ENCODE data around the gene RGS9.
"Not testable (repeated sequence)": the region's sequence is repeated elsewhere in the genome, so short reads cannot be mapped to it uniquely, and the experiment has no call there.

Gene RGS9

DNA sequence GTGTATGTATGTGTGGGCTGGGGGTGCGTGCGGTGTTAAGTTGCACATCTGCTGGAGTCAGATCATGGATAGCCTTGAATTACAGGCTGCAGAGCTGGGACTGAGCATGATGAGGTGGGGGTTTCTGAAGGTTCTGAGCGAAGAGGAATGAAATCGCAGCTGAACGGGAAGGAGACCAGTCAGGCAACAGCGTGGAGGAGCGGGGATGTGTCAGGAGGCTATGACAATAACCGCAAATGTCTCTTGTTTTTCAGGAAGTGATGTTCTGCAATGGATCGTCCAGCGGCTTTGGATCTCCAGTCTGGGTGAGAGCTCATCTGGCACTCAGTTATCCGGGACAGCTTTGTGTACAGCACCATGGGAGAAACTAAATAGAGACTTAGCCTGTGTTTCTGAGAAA lies 20.9 kb downstream of the RGS9 start:
- no peak for DNase-seq

DNA sequence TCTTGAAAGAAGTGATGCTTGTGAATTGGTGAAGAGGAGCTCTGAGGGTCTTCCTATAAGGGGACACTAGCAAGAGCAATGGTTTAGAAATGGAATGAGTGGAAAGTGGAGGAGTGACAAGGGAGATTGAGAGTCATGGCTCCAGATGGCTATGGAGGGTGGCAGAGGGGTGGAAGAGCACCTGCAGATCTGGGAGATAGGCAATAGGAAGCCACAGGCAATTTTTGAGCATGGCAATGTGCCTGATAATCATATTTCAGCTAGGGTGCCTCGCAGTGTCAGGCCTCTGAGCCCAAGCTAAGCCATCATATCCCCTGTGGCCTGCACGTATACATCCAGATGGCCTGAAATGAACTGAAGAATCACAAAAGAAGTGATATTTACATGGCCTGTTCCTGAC lies 21.5 kb downstream of the RGS9 start:
- no peak for DNase-seq

DNA sequence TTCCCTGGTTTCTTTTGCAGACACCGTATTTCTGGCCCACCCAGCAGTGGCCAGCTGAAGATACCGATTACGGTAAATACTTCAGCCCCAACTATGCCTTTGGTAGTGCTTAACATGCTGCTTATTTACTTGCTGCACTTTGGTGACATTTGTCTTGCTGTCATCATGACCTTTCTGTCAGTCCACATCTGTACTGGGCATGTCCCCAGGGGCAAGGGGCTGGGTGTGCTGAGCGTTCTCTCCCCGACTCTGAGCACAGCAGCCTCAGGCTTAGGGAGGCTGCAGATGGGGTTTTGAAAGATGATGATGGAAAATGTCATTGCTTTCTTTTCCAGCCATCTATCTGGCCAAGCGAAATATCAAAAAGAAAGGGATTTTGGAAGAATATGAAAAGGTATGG lies 23.3 kb downstream of the RGS9 start:
- DNase-seq = no peak

- DNase-seq = no peak
These were observed 26.9 kb downstream of the RGS9 start for GRCh38 chr17:65163990-65164495.

DNA sequence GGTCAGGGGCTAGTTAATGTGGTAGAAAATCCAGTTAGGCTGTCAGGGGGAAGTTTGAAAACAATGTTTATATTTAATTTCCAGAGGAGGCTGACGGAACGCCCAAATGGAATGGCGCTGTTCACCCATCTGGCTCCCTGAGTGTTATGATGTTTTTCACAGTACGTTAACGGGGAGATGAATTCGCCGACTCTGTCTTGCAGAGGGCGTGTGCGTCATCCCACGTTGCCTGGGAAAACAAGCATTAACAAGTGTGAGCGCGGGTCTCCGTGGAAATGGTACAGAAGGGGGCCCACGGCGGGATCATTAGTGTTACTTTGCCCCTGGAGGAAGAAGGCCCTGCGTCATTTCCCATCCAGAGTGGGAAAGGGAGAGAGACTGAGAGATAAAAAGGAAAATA lies 29.6 kb downstream of the RGS9 start:
- DNase-seq = no peak

GRCh38 chr17:65167566-65167965 lies 30.4 kb downstream of the RGS9 start:
- DNase-seq = no peak

DNA sequence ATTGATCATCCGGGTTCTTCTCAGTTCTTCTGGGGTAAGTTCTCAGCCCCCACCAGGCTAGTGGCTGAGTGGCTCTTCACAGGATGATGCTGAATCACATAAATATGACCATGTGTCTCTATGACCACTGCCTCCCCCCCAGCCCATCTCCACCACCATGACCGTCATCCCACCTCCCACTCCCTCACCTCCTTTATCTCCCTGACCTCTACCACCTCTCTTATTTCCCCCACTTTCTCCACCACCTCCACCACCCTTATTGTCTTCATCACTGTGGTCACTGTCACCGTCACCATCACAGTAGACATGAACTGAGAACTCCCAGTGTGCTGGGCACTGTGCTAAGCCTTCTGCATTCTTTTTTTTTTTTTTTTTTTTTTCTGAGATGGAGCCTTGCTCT lies 32.5 kb downstream of the RGS9 start:
- no peak for DNase-seq

GRCh38 chr17:65170839-65171238 lies 33.7 kb downstream of the RGS9 start:
- peak; percentile 12 for DNase-seq

GRCh38 chr17:65171752-65172151 lies 34.6 kb downstream of the RGS9 start:
- no peak for DNase-seq

DNA sequence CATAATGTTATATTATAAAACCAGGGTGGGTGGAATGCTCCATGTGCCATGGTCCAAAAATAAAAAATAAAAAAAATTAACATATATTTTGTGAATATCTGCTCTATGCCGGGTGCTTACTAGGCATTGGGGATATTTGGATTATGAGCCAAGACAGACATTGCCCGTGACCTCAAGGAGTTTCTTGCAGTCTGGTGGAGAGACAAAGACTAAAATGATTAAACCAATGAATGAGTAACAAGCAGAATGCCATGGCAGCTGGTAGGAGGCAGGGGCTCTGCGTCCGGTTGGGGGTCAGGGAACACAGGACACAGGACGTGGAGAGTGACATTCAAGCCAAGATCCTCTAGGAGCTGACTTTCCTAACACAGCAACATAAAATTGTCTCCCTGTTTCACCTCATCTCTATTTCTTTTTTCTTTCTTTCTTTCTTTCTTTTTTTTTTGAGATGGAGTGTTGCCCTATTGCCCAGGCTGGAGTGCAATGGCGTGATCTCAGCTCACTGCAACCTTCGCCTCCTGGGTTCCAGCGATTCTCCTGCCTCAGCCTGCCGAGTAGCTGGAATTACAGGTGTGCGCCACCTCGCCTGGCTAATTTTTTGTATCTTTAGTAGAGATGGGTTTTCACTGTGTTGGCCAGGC lies 35.4 kb downstream of the RGS9 start:
- DNase-seq = no peak

- DNase-seq = no peak
These were observed 36.2 kb downstream of the RGS9 start for GRCh38 chr17:65173284-65173793.

- no peak for DNase-seq
These were observed 37.0 kb downstream of the RGS9 start for GRCh38 chr17:65173976-65174683.

DNA sequence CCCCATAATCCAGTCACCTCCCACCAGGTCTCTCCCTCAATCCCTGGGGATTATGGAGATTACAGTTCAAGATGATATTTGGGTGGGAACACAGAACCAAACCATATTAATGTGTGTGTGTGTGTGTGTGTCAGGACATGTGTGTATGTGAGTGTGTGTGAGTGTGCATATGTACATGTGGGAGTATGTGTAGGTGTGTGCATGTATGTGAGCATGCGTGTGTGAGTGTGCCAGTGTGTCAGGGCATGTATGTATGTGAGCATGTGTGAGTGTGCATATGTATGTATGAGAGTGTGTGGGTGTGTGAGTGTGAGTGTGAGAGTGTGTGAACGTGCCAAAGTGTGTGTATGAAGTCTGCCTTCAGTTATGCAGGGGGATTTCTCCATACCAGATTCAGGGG lies 37.8 kb downstream of the RGS9 start:
- no peak for DNase-seq

DNA sequence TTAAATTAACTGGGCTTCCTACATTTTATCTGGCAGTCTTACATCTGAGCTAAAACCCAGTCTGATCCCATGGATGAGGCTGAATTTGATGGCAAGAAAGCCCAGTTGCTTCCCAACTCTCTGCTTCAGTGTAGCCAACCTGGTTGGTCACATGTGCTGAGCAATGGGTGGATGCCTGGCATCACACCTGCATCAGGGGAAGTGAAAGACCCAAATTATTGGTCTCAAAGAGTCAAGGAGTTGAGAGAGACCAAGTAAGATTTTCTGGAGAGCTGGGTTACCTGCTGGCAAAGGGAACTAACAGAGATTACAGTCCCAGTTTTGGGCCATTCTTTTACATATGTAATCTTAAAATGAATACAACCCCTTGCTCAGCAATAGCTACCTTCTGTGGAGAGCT lies 38.8 kb downstream of the RGS9 start:
- DNase-seq = no peak

DNA sequence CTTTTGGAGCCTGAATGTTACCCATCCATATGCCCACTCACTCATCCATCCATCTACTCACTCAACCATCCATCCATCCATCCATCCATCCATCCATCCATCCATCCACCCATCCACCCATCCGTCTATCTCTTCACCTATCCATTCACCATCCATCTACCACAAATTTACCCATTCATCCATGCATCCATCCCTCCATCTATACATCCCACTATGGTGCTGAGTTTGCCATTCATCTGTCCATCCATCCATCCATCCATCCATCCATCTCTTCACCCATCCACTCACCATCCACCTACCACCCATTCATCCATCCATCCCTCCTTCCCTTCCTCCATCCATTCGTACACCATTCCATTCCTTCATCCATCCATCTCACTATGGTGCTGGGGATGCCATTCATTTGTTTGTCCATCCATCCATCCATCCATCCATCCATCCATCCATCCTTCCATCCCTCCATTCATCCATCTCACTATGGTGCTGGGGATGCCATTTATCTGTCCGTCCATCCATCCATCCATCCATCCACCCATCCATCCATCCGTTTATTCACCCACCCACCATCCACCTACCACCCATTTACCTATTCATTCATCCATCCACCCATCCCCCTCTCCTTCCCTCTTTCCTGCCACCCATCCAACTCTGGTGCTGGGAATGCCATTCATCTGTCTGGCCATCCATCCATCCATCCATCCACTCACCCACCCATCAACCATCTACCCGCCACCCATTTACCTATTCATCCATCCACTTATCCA lies 39.7 kb downstream of the RGS9 start:
- no peak for DNase-seq

DNA sequence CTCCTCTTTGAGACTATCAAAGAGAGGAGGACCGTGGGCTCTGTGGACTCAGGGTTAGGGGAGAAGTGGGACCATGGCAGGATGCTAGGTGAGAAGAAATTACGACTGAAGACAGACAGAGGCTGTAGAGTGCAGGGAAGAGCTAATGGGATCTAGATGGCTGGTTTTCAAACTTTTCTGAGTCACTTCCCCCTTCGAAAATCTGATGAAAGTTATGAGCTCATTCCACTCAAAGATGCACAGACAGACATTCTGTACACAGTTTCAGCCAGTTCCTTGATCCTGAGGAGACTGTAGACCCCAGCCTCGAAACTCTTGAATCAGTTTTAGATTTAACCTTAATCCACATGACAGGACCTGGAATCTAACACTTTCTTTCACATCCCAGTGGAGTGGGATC lies 40.7 kb downstream of the RGS9 start:
- DNase-seq = no peak

DNA sequence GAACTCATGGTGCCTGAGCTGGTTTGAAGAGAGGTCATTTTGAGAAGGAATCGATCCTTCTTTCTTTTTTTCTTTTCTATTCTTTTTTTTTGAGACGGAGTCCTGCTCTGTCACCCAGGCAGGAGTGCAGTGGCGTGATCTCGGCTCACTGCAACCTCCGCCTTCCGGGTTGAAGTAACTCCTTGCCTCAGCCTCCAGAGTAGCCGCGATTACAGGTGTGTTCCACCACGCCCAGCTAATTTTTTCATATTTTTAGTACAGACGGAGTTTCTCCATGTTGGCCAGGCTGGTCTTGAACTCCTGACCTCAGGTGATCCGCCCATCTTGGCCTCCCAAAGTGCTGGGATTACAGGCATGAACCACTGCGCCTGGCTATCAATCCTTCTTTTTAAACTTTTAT lies 43.1 kb downstream of the RGS9 start:
- not testable (repeated sequence) for DNase-seq

DNA sequence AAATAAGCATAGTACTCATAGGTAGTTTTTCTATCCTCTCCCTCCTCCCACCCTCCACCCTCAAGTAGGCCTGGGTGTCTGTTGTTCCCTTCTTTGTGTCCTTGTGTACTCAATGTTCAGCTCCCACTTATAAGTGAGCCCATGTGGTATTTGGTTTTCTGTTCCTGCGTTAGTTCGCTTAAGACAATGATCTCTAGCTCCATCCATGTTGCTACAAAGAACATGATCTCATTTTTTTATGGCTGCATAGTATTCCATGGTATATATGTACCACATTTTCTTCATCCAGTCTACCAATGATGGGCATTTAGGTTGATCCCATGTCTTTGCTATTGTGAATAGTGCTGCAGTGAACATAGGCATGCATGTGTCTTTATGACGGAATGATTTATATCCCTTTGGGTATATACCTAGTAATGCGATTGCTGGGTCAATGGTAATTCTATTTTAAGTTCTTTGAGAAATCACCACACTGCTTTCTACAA lies 43.6 kb downstream of the RGS9 start:
- not testable (repeated sequence) for DNase-seq

DNA sequence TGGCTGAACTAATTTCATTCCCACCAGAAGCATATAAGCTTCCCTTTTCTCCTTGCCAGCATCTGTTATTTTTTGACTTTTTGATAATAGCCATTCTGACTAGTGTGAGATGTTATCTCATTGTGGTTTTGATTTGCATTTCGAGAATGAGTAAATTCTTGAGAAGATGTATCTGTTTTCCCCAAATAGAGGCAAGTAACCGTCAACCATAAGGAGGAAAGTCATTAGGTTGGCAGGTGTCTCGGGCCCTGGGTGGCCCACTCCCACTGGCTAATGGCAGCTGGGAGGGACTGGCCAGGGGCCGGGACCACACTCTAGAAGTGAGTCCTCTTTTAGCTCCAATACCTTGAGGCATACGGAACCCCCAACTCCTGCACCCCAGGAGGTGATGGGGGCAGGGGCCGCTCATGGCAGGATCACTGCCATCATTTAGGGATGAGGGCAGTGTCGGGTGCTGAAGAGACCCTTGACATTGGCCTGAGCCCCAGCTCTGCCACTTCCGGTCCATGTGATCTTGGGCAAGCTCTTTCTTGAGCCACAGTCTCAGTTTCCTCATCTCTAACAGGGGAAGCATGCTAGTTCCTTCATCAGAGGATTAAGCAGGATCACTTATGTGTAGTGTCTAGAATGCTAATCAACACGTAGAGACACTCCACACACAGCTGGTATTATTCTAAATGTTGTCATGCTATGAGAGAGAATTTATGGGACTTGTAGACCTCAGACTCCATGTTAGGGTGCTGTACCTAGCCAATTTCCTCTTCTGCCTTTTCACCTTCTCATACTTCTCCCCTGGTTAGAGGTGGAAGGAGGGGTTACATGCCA lies 44.3 kb downstream of the RGS9 start:
- DNase-seq = no peak

DNA sequence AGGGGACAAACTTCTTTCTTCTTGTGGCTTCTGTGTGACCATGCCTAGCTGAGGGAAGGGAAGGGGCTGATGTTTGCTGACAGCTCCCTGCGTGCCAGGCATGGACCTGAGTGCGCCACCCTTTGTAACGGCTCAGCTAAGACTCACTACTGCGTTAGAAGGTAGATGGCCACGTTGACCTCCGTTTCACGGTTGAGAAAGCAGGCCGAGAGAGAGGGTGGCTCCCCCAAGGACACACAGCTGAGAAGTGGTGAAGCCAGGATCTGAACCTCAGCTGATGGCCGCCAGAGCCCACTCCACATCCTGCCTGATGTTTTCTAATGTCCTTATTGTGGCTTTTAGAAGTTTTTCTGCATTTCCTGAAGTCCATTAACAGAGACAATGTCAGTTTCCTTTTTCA lies 45.1 kb downstream of the RGS9 start:
- DNase-seq = no peak

GRCh38 chr17:65183736-65184135 lies 46.6 kb downstream of the RGS9 start:
- DNase-seq = no peak

- no peak for DNase-seq
These were observed 47.2 kb downstream of the RGS9 start for GRCh38 chr17:65184235-65184959.
